Activated T-helper 17 cell treated with anti-CD3 and anti-CD28 coated beads, Interleukin-2, amount 50 U/mL, for 72 hours (primary cell): ENCODE measurements around the gene COL24A1. TPM values are rescaled to one million over a fixed set of nuclear protein-coding genes. Genes with fewer than 3 reads are reported as not detected.

ENCODE experiments used
- ATAC-seq: fragments of 150-1000 bp; cut with Tn5 transposase; replicated peaks from 2 replicates; pipeline ENCODE4 v1.10.0; 2021; ENCODE audit warnings: mild to moderate bottlenecking, moderate library complexity
- H3K27ac Mint-ChIP-seq: one replicate; pipeline ENCODE4 v1.8.0; 2022; ENCODE audit warnings: mixed read lengths
- H3K27me3 Mint-ChIP-seq: one replicate; pipeline ENCODE4 v1.8.0; 2022; ENCODE audit warnings: mixed read lengths
- H3K36me3 Mint-ChIP-seq: one replicate; pipeline ENCODE4 v1.8.0; 2022; ENCODE audit warnings: low read depth, mild to moderate bottlenecking, mixed read lengths
- H3K4me1 Mint-ChIP-seq: one replicate; pipeline ENCODE4 v1.8.0; 2022; ENCODE audit warnings: mixed read lengths
- H3K4me3 Mint-ChIP-seq: one replicate; pipeline ENCODE4 v1.8.0; 2022; ENCODE audit warnings: mild to moderate bottlenecking, mixed read lengths
- H3K9me3 Mint-ChIP-seq: one replicate; pipeline ENCODE4 v1.8.0; 2022; ENCODE audit warnings: mixed read lengths
- total RNA-seq, 2 donors: library from RNA; stranded (reverse); gene quantifications; one replicate each; pipeline ENCODE4 v1.2.3, GENCODE V29; 2022

Gene COL24A1
- total RNA-seq, 2 donors from 2014 or later: not detected

- Mint-ChIP-seq H3K4me3 (no peak overlapping the region), H3K36me3 (peaks cover 39% of the 10 kb centered on the region), H3K9me3 (no peaks in the 10 kb centered on the region), H3K27ac (no peak overlapping the region), H3K27me3 (no peaks in the 10 kb centered on the region), H3K4me1 (peaks cover 2% of the 10 kb centered on the region)
- no peak for ATAC-seq
Observed at GRCh38 chr1:85683292-85684025, 473.1 kb downstream of the COL24A1 start.

GRCh38 chr1:85681087-85681486 lies 475.5 kb downstream of the COL24A1 start:
- Mint-ChIP-seq H3K36me3 (peaks cover 41% of the 10 kb centered on the region), H3K4me3 (no peak overlapping the region), H3K27me3 (no peaks in the 10 kb centered on the region), H3K4me1 (no peaks in the 10 kb centered on the region), H3K27ac (no peak overlapping the region), H3K9me3 (no peaks in the 10 kb centered on the region)
- ATAC-seq: no peak

Other genes starting within 250 kb of the COL24A1 start
- 10 to 100 TPM; 45.8 to 65.8 TPM for gene ODF2L, start 239.6 kb upstream of the COL24A1 start, total RNA-seq